HG03196 (cell line): ENCODE data around the gene GSG1L2.

Source experiments
- ATAC-seq: cut with Tn5 transposase; IDR thresholded peaks from one replicate; pipeline ENCODE4 v1.9.1; 2021; ENCODE audit not compliant: unreplicated experiment

Gene GSG1L2

DNA sequence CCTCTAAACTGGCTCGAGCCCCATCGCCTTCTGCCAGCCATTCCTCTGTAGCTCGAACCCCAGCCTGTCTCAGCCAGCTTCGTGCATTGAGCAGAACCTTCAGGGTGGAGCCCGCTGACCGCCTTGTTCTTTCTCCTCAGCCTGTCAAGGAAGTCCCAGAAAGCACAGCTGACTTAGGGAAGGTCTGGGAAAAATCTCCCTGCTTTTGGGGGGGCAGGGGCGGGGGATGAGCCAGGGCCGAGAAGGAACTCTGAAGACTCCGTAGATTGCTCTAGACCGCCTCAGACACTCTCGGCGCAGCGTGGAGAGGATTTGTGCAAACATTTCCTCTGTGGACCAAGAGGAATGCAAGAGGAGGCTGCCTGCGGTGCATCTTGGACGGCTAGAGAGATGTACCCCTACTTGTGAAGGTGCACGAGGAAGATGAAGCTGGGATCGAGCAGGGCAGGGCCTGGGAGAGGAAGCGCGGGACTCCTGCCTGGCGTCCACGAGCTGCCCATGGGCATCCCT, 3.8 kb upstream of the GSG1L2 start, which contains the start of gene GLP2R:
Gene GLP2R, plus strand, starts transcription at position 284 of the 510 bp plus-strand sequence. Its CDS starts 140 bp downstream, at position 424.
- ATAC-seq = no peak

DNA sequence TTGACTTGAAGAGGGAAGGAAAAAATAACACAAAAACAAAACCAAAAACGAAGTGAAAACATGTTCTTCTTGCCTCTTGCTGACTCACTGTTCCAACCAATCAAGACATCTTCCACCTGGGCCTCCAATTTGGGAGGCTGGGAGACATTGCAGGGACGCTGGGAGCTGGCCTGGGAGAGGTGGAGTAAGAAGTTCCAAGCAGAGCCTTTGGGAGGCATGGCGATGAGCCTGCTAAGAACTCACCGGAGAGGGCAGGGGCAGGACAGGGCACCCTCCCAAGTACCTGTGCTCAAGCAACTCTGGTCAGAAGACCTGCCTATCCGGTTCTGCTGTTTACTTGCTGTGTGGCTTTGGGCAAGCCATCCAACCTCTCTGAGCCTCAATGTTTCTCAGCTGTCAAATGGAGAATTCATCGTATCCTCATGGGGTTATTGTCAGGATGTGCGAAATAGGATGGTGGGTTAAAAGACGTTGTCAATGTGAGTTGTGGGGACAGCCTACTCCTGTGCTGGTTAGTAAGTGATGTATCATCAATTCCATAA, 3.0 kb upstream of the GSG1L2 start:
- ATAC-seq = no peak

- ATAC-seq = no peak
Observed at GRCh38 chr17:9824094-9824493, 2.2 kb upstream of the GSG1L2 start.

DNA sequence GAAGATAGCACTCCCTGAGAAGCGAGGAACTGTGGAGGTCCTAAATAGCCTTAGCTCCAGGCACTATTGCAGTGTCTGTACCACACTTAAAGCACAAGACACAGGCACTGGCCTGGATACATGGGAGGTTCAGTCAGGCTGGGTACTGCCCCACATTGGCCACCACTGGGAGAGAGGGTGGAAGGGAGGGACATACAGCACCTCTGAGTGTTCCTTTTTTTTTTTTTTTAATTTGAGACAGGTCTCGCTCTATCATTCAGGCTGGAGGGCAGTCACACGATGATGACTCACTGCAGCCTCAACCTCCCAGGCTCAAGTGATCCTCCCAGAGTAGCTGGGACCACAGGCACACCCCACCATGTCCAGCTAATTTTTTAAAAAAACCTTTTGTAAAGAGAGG, 1.4 kb downstream of the GSG1L2 start:
- ATAC-seq = no peak

DNA sequence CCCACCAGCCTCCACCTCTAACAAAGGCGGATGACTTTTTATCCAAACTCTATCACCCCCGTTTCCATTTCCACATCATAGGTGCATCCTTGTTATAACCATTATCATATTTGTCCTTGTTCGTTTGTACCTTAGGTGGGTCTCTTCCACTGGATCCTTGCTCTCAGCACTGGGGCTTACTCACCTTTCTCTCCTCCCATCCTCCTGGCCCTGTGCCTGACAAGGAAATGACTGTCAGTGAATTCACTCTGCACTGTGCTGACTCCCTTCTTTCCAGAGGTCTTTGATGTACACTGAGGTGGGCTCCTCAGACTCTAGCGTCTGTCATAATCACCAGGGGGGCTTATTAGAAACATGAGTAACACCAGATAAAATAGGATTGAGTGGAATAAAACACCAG, 3.1 kb downstream of the GSG1L2 start:
- ATAC-seq = no peak

GRCh38 chr17:9817086-9817485, 4.8 kb downstream of the GSG1L2 start:
- no peak for ATAC-seq

DNA sequence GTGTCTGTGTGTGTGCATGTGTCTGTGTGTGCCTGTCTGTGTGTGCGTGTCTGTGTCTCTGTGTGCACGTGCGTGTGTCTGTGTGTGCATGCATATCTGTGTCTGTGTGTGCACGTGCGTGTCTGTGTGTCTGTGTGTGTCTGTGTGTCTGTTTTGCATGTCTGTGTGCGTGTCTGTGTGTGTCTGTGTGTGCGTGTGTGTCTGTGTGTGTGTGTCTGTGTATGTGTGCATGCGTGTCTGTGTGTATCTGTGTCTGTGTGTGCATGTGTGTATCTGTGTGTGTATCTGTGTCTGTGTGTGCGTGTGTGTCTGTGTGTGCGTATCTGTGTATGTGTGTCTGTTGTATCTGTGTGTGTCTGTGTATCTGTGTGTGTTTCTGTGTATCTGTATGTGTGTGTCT, 5.4 kb downstream of the GSG1L2 start:
- no peak for ATAC-seq

- ATAC-seq = no peak
Observed at GRCh38 chr17:9814337-9814945, 7.4 kb downstream of the GSG1L2 start.

GRCh38 chr17:9813166-9813565, 8.7 kb downstream of the GSG1L2 start:
- ATAC-seq = no peak

DNA sequence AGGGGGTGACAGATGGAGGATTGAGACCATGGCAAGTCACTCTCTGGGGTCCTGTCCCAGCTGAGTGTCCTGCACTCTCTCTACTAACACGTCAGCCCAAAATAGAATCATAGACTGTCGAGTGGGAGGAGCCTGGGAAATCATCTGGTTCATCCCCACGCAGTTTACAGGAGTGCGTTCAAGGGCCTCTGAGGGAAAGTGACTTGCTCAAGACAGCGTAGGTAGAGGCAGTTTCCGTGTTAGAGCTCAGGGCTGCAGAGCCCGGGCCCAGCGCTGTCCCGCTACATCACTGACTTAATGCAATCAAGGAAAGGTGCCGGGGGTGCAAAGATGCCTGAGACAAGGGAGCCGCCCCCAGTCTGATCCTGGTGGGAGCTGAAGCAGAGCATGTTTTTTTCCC, 10.3 kb downstream of the GSG1L2 start:
- no peak for ATAC-seq

DNA sequence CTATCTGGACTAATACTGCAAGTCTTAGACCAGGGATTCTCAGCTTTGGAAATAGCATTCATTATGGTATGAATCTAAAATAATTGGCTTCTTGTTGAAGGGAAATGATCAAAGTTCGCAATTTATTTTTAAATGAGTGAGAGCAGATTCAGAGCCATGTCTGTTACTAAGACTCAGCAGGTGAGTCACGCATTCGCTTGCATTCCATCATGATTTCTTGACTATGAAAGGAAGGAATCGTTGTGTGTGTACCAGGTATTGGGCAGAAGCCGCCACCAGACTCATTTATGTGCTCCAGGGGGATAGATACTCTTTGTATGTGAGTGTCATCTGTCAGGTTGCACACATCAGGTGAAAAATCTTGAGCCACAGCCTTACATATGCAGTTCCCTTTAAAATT, 10.8 kb downstream of the GSG1L2 start:
- ATAC-seq = no peak

DNA sequence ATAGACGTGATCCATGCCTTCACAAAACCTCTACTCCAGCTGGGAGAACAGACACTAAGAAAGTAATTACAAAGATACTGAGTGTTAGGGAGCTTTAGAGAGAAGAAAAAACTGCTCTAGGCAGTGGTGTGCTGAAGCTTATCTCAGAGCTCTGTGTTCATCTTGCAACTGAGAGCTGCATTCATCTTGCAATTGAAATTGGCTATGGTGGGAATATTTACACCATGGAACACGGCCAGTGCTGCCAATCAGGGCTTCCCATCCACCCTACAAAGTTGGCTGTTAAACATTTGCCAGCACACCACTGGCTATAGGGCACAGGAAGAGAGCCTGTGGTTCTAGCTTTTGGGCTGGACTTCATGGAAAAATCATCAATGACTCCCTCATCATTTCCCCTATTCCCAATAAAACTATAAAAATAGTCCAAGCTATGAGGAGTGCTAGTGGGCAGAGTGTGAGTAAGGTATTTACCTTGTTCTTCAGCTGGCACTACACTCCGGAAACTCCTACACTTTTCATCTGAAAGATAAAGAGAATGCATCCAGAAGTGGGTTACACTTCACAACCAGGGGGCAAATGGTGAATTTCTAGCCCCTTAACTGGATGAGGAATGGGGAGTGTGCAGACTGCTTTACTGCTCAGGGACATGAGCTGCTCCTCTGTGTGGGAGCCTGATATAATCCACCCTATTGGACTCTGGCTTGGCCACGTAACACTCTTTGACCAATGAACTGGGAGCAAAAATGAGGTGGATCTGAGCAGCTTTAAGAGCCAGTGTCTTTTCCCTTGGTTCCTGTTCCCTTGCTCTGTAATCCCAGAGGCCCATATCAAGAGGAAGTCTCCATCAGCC, 11.6 kb downstream of the GSG1L2 start:
- no peak for ATAC-seq

DNA sequence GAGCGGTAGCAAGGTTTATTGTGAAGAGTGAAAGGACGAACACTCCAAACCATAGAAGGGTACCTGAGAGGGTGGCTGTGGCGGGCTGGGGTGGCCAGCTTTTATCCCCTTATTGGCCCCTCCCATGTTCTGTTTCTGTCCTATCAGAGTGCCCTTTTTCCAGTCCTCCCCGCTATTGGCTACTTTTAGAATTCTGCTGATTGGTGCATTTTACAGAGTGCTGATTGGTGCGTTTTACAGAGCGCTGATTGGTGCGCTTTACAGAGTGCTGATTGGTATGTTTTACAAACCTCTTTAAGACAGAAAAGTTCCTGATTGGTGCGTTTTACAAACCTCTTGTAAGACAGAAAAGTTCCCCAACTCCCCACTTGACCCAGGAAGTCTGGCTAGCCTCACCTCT, 12.5 kb downstream of the GSG1L2 start:
- no peak for ATAC-seq

- ATAC-seq = no peak
Observed at GRCh38 chr17:9806699-9807098, 15.2 kb downstream of the GSG1L2 start.

- no peak for ATAC-seq
Observed at GRCh38 chr17:9805769-9806168, 16.1 kb downstream of the GSG1L2 start.

GRCh38 chr17:9802697-9803096, 19.2 kb downstream of the GSG1L2 start:
- no peak for ATAC-seq

DNA sequence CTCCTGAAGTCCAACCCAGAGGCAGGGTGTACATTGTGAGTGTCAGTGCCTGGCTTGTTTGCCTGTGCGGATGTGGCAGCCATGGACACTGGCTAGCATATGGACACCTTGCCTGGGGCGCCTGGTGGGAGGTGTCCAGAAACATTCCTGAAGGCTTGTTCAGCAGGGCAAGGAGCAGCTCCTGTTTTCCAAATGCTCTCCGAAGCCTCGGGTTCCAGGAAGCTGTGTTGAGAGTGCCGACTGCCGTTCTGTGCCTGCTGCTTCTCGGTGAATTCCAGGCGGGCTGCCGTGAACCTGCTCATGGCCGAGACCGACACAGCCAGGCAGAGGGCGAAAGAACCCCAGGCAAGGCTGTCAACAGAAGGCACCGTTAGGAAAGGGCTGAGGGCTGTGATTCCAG, 19.6 kb downstream of the GSG1L2 start:
- ATAC-seq = no peak

- no peak for ATAC-seq
Observed at GRCh38 chr17:9801505-9801904, 20.4 kb downstream of the GSG1L2 start.

GRCh38 chr17:9798724-9799123, 23.2 kb downstream of the GSG1L2 start:
- ATAC-seq = no peak

- no peak for ATAC-seq
Observed at GRCh38 chr17:9798008-9798407, 23.9 kb downstream of the GSG1L2 start.

DNA sequence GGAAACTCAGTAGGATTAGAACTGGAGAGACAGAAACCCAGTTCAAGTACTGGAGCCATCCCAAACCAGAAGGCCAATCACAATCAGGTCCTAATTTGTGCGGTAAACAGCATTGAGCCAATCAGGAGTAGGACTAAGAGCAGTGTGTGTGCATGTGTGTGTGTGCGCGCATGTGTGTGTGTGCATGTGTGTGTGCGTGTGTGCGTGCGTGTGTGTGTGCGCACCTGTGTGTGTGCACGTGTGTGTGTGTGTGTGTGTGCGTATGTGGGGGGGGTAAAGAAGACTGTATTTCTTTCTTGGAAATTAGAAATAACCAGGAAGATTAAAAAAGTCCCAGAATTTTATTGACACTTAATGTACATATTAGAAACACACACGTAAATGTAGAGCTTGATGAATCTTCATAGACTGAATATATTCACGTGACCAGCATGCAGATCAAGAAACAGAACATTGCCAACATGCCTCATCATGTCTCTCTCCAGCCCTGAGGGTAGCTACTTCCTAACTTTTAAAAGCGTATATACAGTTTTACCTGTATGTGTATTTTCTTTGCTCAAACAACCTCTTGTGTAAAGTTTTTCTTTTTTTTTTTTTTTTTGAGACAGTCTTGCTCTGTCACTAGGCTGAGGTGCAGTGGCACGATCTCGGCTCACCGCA, 29.6 kb downstream of the GSG1L2 start:
- no peak for ATAC-seq
